ENCODE data around the gene FMC1.

Gene FMC1

GRCh38 chr7:139294241-139294640 lies 46.9 kb upstream of the FMC1 start:
- CTCF ChIA-PET = interaction anchor here (0.7 kb wide), 1 partner anchor 162 kb away, joined by 3 read pairs; no protein-coding TSS in a partner anchor
- Histone ChIP-seq H3K4me1 (ENCODE audit: control insufficient read depth, insufficient read depth, low read length) (no peaks in the 10 kb centered on the region), H3K9me3 (ENCODE audit: control insufficient read depth, insufficient read depth, low read depth, low read length) (no peaks in the 10 kb centered on the region), H3K4me3 (ENCODE audit: low read depth, low read length) (no peak overlapping the region), H3K36me3 (ENCODE audit: control insufficient read depth in 2 of 2, insufficient read depth in 1 of 2, low read length in 2 of 2) (peaks cover 0 to 26% of the 10 kb centered on the region in 2 experiments; a peak in 1 of 3 replicates), H3K27ac (ENCODE audit: extremely low read depth, low read depth, low read length) (no peak overlapping the region)
- TF ChIP-seq ZNF416 (tag by site-specific recombination; IDR thresholded peaks at IDR 0.05) = no peak
- TF ChIP-seq ZSCAN16 (tag by site-specific recombination; IDR thresholded peaks at IDR 0.05) = no peak
- no peak for TF ChIP-seq ZNF10 (tag by site-specific recombination; IDR thresholded peaks at IDR 0.05)
- TF ChIP-seq ZNF596 (tag by site-specific recombination; IDR thresholded peaks at IDR 0.05) = no peak
- no peak for TF ChIP-seq ZFP41 (tag by site-specific recombination; IDR thresholded peaks at IDR 0.05; ENCODE audit: borderline replicate concordance)
- POLR2A ChIA-PET = no interaction called here

- H3K4me1 ChIP-seq (ENCODE audit: control insufficient read depth, insufficient read depth, low read length) = no peaks in the 10 kb centered on the region
- TF ChIP-seq KLF16 (tag by site-specific recombination; IDR thresholded peaks at IDR 0.05) (no peak), ZNF776 (tag by site-specific recombination; IDR thresholded peaks at IDR 0.05; ENCODE audit: borderline replicate concordance) (no peak)
- H3K27ac ChIP-seq (ENCODE audit: extremely low read depth, low read depth, low read length) = no peak overlapping the region
- ChIA-PET CTCF (interaction anchor here (0.6 to 0.7 kb wide), 2 partner anchors 11 to 40 kb away, joined by 3 to 4 read pairs; no protein-coding TSS in a partner anchor), POLR2A (no interaction called here)
- H3K4me3 ChIP-seq (ENCODE audit: low read depth, low read length) = no peak overlapping the region
- peaks cover 0 to 26% of the 10 kb centered on the region in 2 experiments; a peak in 1 of 3 replicates for H3K36me3 ChIP-seq (ENCODE audit: control insufficient read depth in 2 of 2, insufficient read depth in 1 of 2, low read length in 2 of 2)
- H3K9me3 ChIP-seq (ENCODE audit: control insufficient read depth, insufficient read depth, low read depth, low read length) = no peaks in the 10 kb centered on the region
Observed at GRCh38 chr7:139294951-139295575, 46.1 kb upstream of the FMC1 start.

GRCh38 chr7:139297795-139298194 lies 43.3 kb upstream of the FMC1 start:
- H3K27ac ChIP-seq (ENCODE audit: extremely low read depth, low read depth, low read length) = no peak overlapping the region
- TF ChIP-seq ZNF391 (tag by site-specific recombination; IDR thresholded peaks at IDR 0.05; ENCODE audit: borderline replicate concordance, low read depth) = no peak
- no peak for TF ChIP-seq ZSCAN16 (tag by site-specific recombination; IDR thresholded peaks at IDR 0.05)
- TF ChIP-seq ZNF518A (tag by site-specific recombination; conservative IDR thresholded peaks at IDR 0.05; ENCODE audit: low read depth) = no peak
- TF ChIP-seq ZNF596 (tag by site-specific recombination; IDR thresholded peaks at IDR 0.05) = no peak
- no peak for TF ChIP-seq ZNF48 (tag by site-specific recombination; IDR thresholded peaks at IDR 0.05)
- no peak for TF ChIP-seq ZFP41 (tag by site-specific recombination; IDR thresholded peaks at IDR 0.05; ENCODE audit: borderline replicate concordance)
- no peak for TF ChIP-seq ZNF19 (tag by site-specific recombination; IDR thresholded peaks at IDR 0.05; ENCODE audit: low read depth)
- TF ChIP-seq ZNF394 (tag by site-specific recombination; IDR thresholded peaks at IDR 0.05; ENCODE audit: borderline replicate concordance) = no peak
- no peak for TF ChIP-seq ZNF280D (tag by site-specific recombination; IDR thresholded peaks at IDR 0.05)
- no peaks in the 10 kb centered on the region for H3K4me1 ChIP-seq (ENCODE audit: control insufficient read depth, insufficient read depth, low read length)
- no peak overlapping the region for H3K4me3 ChIP-seq (ENCODE audit: low read depth, low read length)
- POLR2A ChIA-PET = no interaction called here
- peaks cover 0 to 25% of the 10 kb centered on the region in 2 experiments; a peak in 1 of 3 replicates for H3K36me3 ChIP-seq (ENCODE audit: control insufficient read depth in 2 of 2, insufficient read depth in 1 of 2, low read length in 2 of 2)
- CTCF ChIA-PET = no interaction called here
- no peaks in the 10 kb centered on the region for H3K9me3 ChIP-seq (ENCODE audit: control insufficient read depth, insufficient read depth, low read depth, low read length)
